ENCODE results near the gene GALNT18.

Gene GALNT18

GRCh38 chr11:11525283-11525682, 96.5 kb downstream of the GALNT18 start:
- DNase-seq = no peak

- DNase-seq = no peak
These were observed 97.3 kb downstream of the GALNT18 start for GRCh38 chr11:11524436-11525061.

- no peak for DNase-seq
These were observed 99.2 kb downstream of the GALNT18 start for GRCh38 chr11:11522591-11522990.

GRCh38 chr11:11521306-11522002, 100.4 kb downstream of the GALNT18 start:
- no peak for DNase-seq

GRCh38 chr11:11520231-11521015, 101.4 kb downstream of the GALNT18 start:
- no peak for DNase-seq

GRCh38 chr11:11519184-11519583, 102.6 kb downstream of the GALNT18 start:
- DNase-seq = no peak

- no peak for DNase-seq
These were observed 107.6 kb downstream of the GALNT18 start for GRCh38 chr11:11514246-11514645.

GRCh38 chr11:11513422-11513821, 108.4 kb downstream of the GALNT18 start:
- no peak for DNase-seq

GRCh38 chr11:11512929-11513328, 108.9 kb downstream of the GALNT18 start:
- DNase-seq = no peak

- DNase-seq = no peak
These were observed 109.3 kb downstream of the GALNT18 start for GRCh38 chr11:11512502-11512901.

- no peak for DNase-seq
These were observed 109.7 kb downstream of the GALNT18 start for GRCh38 chr11:11512090-11512489.

GRCh38 chr11:11510939-11511338, 110.9 kb downstream of the GALNT18 start:
- peak; percentile 19 for DNase-seq

GRCh38 chr11:11505692-11506091, 116.1 kb downstream of the GALNT18 start:
- DNase-seq = no peak

- no peak for DNase-seq
These were observed 116.6 kb downstream of the GALNT18 start for GRCh38 chr11:11505190-11505589.

GRCh38 chr11:11504071-11504470, 117.7 kb downstream of the GALNT18 start:
- no peak for DNase-seq

GRCh38 chr11:11502263-11502861, 119.4 kb downstream of the GALNT18 start:
- DNase-seq = no peak

- DNase-seq = no peak
These were observed 120.1 kb downstream of the GALNT18 start for GRCh38 chr11:11501546-11502262.

GRCh38 chr11:11500744-11501487, 120.9 kb downstream of the GALNT18 start:
- DNase-seq = no peak

GRCh38 chr11:11499300-11499699, 122.5 kb downstream of the GALNT18 start:
- DNase-seq = no peak

GRCh38 chr11:11498195-11498594, 123.6 kb downstream of the GALNT18 start:
- no peak for DNase-seq

- DNase-seq = no peak
These were observed 124.9 kb downstream of the GALNT18 start for GRCh38 chr11:11496879-11497278.

GRCh38 chr11:11494348-11494747, 127.5 kb downstream of the GALNT18 start:
- no peak for DNase-seq

All from fibroblast of skin of abdomen (primary cell).